Astrocyte (in vitro differentiated cells and primary cell): Measurements from ENCODE around the gene COG3. TPM values are rescaled to one million over a fixed set of nuclear protein-coding genes. Genes with fewer than 3 reads are reported as not detected.
"Not testable (repeated sequence)": the region's sequence is repeated elsewhere in the genome, so short reads cannot be mapped to it uniquely, and the experiment has no call there.

Source experiments
- DNase-seq: peaks from one replicate; pipeline ENCODE4 v3.0.0-alpha.2; 2010; ENCODE audit warnings: low read depth
- FAIRE-seq: peaks from 2 replicates; lab custom pipeline; 2011; peaks lifted over from hg19 to GRCh38; lab: Jason Lieb, UNC
- H2AFZ ChIP-seq: 2 replicates; pipeline ENCODE4 v1.6.0; 2012; ENCODE audit warnings: low read depth, low read length, inconsistent platforms
- H3K27ac ChIP-seq: 2 replicates; pipeline ENCODE4 v1.5.1; 2011; ENCODE audit warnings: low read depth, low read length, inconsistent platforms
- H3K27me3 ChIP-seq: 2 replicates; pipeline ENCODE4 v1.6.0; 2011; ENCODE audit warnings: low read length, inconsistent platforms; ENCODE audit not compliant: insufficient read depth
- H3K36me3 ChIP-seq: 2 replicates; pipeline ENCODE4 v1.5.1; 2011; ENCODE audit warnings: low read length, inconsistent platforms; ENCODE audit not compliant: insufficient read depth
- H3K4me1 ChIP-seq: 2 replicates; pipeline ENCODE4 v1.5.1; 2011; ENCODE audit warnings: low read length, inconsistent platforms; ENCODE audit not compliant: insufficient read depth
- H3K4me2 ChIP-seq: 2 replicates; pipeline ENCODE4 v1.6.0; 2012; ENCODE audit warnings: low read length, inconsistent platforms
- H3K4me3 ChIP-seq: 2 replicates; pipeline ENCODE4 v1.5.1; 2011; ENCODE audit warnings: low read depth, mild to moderate bottlenecking, low read length, inconsistent platforms; ENCODE audit not compliant: insufficient read depth
- H3K79me2 ChIP-seq: 2 replicates; pipeline ENCODE4 v1.6.0; 2012; ENCODE audit warnings: mild to moderate bottlenecking, low read length, inconsistent platforms; ENCODE audit not compliant: insufficient read depth
- H3K9ac ChIP-seq: 2 replicates; pipeline ENCODE4 v1.6.0; 2012; ENCODE audit warnings: mild to moderate bottlenecking, low read length, inconsistent platforms
- H3K9me3 ChIP-seq: 2 replicates; pipeline ENCODE4 v1.5.1; 2012; ENCODE audit warnings: low read depth, mild to moderate bottlenecking, low read length, inconsistent platforms; ENCODE audit not compliant: insufficient read depth
- H4K20me1 ChIP-seq: 2 replicates; pipeline ENCODE4 v1.6.0; 2012; ENCODE audit warnings: low read length, inconsistent platforms; ENCODE audit not compliant: insufficient read depth
- H3K27ac Mint-ChIP-seq: one replicate; pipeline ENCODE4 v1.8.0; 2021; ENCODE audit warnings: mild to moderate bottlenecking, mixed read lengths; ENCODE audit not compliant: unreplicated experiment
- H3K27me3 Mint-ChIP-seq: one replicate; pipeline ENCODE4 v1.8.0; 2021; ENCODE audit warnings: low read depth, mixed read lengths; ENCODE audit not compliant: unreplicated experiment
- H3K36me3 Mint-ChIP-seq: one replicate; pipeline ENCODE4 v1.8.0; 2021; ENCODE audit warnings: low read depth, mixed read lengths; ENCODE audit not compliant: unreplicated experiment
- H3K4me1 Mint-ChIP-seq: one replicate; pipeline ENCODE4 v1.8.0; 2021; ENCODE audit warnings: low read depth, mixed read lengths; ENCODE audit not compliant: unreplicated experiment
- H3K4me3 Mint-ChIP-seq: one replicate; pipeline ENCODE4 v1.8.0; 2021; ENCODE audit warnings: mild to moderate bottlenecking, moderate library complexity, mixed read lengths; ENCODE audit not compliant: unreplicated experiment
- H3K9me3 Mint-ChIP-seq: one replicate; pipeline ENCODE4 v1.8.0; 2021; ENCODE audit warnings: mild to moderate bottlenecking, mixed read lengths; ENCODE audit not compliant: unreplicated experiment
- EZH2 ChIP-seq: IDR thresholded peaks from 2 replicates; pipeline ENCODE4 v1.6.1; 2012; ENCODE audit warnings: mild to moderate bottlenecking, low read length, inconsistent platforms; ENCODE audit not compliant: insufficient read depth
- total RNA-seq: library from RNA; stranded (reverse); gene quantifications from 2 replicates; pipeline ENCODE4 v1.2.1, GENCODE V29; 2021
- TF ChIP-seq, protein P1 (sequence below): IDR thresholded peaks from 2 replicates; pipeline ENCODE4 v1.5.1; 2011; ENCODE audit warnings: low read depth, mild to moderate bottlenecking, inconsistent platforms, low read length, moderate library complexity; ENCODE audit not compliant: insufficient read depth

Gene COG3
- total RNA-seq, 1 donor from 2014 or later = 24.9 TPM

DNA sequence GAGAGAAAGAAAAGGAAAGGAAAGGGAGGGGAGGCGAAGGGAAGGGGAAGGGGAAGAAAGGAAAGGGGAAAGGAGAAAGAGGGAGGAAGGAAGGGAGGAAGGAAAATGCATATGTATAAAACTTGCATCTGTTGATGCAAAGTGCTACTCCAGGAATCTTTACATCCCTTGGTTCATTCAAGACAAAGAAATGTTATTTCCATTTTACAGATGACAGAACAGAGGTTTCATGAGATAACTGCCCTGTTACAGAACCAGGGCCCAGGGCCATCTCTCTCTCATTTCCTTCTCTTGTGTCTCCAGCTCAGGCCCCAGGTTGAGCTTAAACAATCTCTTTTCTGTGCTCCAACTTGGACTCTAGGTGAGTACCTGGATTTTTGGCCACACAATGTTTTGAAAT is 44.8 kb upstream of the COG3 start:
- Histone ChIP-seq H3K79me2 (peaks cover 4% of the 10 kb centered on the region), H3K4me3 (no peak overlapping the region), H3K27me3 (no peaks in the 10 kb centered on the region), H2AFZ (no peak overlapping the region), H3K9ac (no peak overlapping the region), H3K9me3 (no peaks in the 10 kb centered on the region), H3K4me2 (no peak overlapping the region), H3K27ac (no peak overlapping the region), H3K4me1 (peaks cover 9% of the 10 kb centered on the region), H4K20me1 (no peaks in the 10 kb centered on the region), H3K36me3 (no peaks in the 10 kb centered on the region)
- no peak overlapping the region for H3K4me3 Mint-ChIP-seq
- H3K9me3 Mint-ChIP-seq = no peaks in the 10 kb centered on the region
- H3K4me1 Mint-ChIP-seq = peaks cover 6% of the 10 kb centered on the region
- H3K36me3 Mint-ChIP-seq = no peaks in the 10 kb centered on the region
- TF ChIP-seq, protein P1, sequence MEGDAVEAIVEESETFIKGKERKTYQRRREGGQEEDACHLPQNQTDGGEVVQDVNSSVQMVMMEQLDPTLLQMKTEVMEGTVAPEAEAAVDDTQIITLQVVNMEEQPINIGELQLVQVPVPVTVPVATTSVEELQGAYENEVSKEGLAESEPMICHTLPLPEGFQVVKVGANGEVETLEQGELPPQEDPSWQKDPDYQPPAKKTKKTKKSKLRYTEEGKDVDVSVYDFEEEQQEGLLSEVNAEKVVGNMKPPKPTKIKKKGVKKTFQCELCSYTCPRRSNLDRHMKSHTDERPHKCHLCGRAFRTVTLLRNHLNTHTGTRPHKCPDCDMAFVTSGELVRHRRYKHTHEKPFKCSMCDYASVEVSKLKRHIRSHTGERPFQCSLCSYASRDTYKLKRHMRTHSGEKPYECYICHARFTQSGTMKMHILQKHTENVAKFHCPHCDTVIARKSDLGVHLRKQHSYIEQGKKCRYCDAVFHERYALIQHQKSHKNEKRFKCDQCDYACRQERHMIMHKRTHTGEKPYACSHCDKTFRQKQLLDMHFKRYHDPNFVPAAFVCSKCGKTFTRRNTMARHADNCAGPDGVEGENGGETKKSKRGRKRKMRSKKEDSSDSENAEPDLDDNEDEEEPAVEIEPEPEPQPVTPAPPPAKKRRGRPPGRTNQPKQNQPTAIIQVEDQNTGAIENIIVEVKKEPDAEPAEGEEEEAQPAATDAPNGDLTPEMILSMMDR = no peak
- no peak for TF ChIP-seq EZH2
- DNase-seq = no peak
- H3K27ac Mint-ChIP-seq = no peak overlapping the region
- FAIRE-seq = no peak
- H3K27me3 Mint-ChIP-seq = peaks cover 2% of the 10 kb centered on the region

DNA sequence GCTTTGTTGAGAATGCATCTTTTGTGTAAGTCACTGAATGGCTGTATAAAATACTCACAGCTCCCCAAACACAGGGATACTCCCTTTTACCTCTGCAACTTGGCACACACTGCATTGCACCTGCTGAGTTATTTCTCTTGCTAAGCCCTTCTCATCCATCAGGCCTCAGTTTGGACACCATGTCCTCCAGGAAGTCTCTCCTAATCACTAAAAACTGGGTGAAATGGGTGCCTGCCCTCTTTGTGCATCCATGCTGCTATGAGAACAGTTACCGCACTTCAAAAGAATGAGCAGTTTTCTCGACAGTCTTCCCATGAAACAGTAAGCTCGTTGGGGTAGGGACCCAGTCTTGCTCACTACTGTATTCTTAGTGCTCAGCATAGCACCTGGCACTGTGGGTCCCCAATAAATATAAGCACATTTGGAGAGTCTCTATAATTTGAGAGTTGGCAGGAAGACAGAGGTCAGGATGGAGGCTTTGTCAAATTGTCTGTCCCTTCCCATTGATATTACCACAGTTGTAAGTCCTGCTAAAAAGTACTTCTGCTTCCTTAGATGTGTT is 41.9 kb upstream of the COG3 start:
- Mint-ChIP-seq H3K27ac (no peak overlapping the region), H3K27me3 (peaks cover 4% of the 10 kb centered on the region)
- no peaks in the 10 kb centered on the region for H3K79me2 ChIP-seq

DNA sequence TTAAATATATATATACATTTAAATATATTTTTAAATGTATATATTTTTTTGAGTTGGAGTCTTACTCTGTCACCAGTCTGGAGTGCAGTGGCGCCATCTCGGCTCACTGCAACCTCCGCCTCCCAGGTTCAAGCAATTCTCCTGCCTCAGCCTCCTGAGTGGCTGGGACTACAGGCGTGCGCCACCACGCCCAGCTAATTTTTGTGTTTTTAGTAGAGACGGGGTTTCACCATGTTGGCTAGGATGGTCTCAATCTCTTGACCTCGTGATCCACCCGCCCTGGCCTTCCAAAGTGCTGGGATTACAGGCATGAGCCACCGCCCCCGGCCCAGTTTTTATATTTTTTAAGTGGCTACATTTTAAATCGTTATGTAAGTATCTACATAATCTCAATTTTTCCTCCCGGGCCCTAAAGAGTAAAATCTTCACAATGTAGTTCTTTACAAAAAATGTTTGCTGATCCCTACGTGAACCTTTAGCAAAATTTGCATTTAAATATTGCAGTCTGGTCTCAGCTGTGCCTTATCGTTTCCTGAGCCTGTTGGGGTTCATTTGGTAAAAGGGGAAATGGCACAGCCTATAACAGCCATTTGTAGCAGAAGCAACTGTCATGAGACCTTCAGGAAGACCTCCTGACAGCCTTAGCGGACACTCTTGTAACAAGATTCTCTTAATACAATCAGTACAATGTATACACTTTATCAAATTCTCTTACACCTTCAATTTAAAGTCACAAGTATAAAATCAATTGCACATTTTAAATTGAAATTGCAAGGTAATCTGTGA is 38.5 kb upstream of the COG3 start:
- H3K4me2 ChIP-seq, H3K27me3 Mint-ChIP-seq, H3K36me3 ChIP-seq, DNase-seq, H3K4me1 ChIP-seq, H4K20me1 ChIP-seq, H3K27ac ChIP-seq, H3K4me3 ChIP-seq, H2AFZ ChIP-seq, H3K27me3 ChIP-seq, H3K9me3 ChIP-seq, H3K27ac Mint-ChIP-seq, H3K9ac ChIP-seq, H3K4me1 Mint-ChIP-seq, H3K9me3 Mint-ChIP-seq, H3K36me3 Mint-ChIP-seq, FAIRE-seq, H3K4me3 Mint-ChIP-seq, H3K79me2 ChIP-seq: not testable (repeated sequence)

More for the DNA sequence above, 41.9 kb upstream of the COG3 start:
- Mint-ChIP-seq H3K4me1 (no peaks in the 10 kb centered on the region), H3K9me3 (no peaks in the 10 kb centered on the region), H3K4me3 (no peak overlapping the region), H3K36me3 (no peaks in the 10 kb centered on the region)
- H3K4me2 ChIP-seq = no peak overlapping the region
- DNase-seq (no peak), FAIRE-seq (no peak)
- no peaks in the 10 kb centered on the region for H3K9me3 ChIP-seq
- TF ChIP-seq, protein P1 = no peak
- TF ChIP-seq EZH2 = no peak
- no peak overlapping the region for H2AFZ ChIP-seq
- no peaks in the 10 kb centered on the region for H4K20me1 ChIP-seq
- H3K27ac ChIP-seq = no peak overlapping the region
- H3K36me3 ChIP-seq = no peaks in the 10 kb centered on the region
- no peaks in the 10 kb centered on the region for H3K4me1 ChIP-seq
- no peak overlapping the region for H3K9ac ChIP-seq
- H3K27me3 ChIP-seq = no peaks in the 10 kb centered on the region
- H3K4me3 ChIP-seq = no peak overlapping the region
